ENCODE data around the gene FLT1. TPM values are rescaled to one million over a fixed set of nuclear protein-coding genes. Genes with fewer than 3 reads are reported as not detected.

FLT1 gene
- total RNA-seq, 1 donor from 2014 or later, result 0.60 TPM

- TF ChIP-seq CTCF (IDR thresholded peaks at IDR 0.05), result no peak
- Mint-ChIP-seq H3K9me3 (ENCODE audit: low read depth) (no peaks in the 10 kb centered on the region), H3K36me3 (ENCODE audit: low read depth) (no peaks in the 10 kb centered on the region), H3K27ac (ENCODE audit: unreplicated experiment) (peak overlapping the region; percentile 88), H3K4me3 (ENCODE audit: unreplicated experiment) (peak overlapping the region; percentile 28), H3K4me1 (ENCODE audit: low read depth) (peaks cover 36% of the 10 kb centered on the region), H3K27me3 (ENCODE audit: low read depth) (no peaks in the 10 kb centered on the region)
- no peak for DNase-seq (ENCODE audit: low spot score)
These were observed 139.0 kb downstream of the FLT1 start for GRCh38 chr13:28355822-28356371.

- no peak for DNase-seq (ENCODE audit: low spot score)
- TF ChIP-seq CTCF (IDR thresholded peaks at IDR 0.05), result no peak
- Mint-ChIP-seq H3K27me3 (ENCODE audit: low read depth) (no peaks in the 10 kb centered on the region), H3K36me3 (ENCODE audit: low read depth) (no peaks in the 10 kb centered on the region), H3K27ac (ENCODE audit: unreplicated experiment) (peak overlapping the region; percentile 88), H3K4me3 (ENCODE audit: unreplicated experiment) (no peak overlapping the region), H3K9me3 (ENCODE audit: low read depth) (no peaks in the 10 kb centered on the region), H3K4me1 (ENCODE audit: low read depth) (peaks cover 36% of the 10 kb centered on the region)
These were observed 139.7 kb downstream of the FLT1 start for GRCh38 chr13:28355046-28355821.

GRCh38 chr13:28353679-28354078 is 141.2 kb downstream of the FLT1 start:
- TF ChIP-seq CTCF (IDR thresholded peaks at IDR 0.05), result no peak
- no peak overlapping the region for H3K27ac Mint-ChIP-seq (ENCODE audit: unreplicated experiment)
- no peaks in the 10 kb centered on the region for H3K9me3 Mint-ChIP-seq (ENCODE audit: low read depth)
- no peak overlapping the region for H3K4me3 Mint-ChIP-seq (ENCODE audit: unreplicated experiment)
- no peaks in the 10 kb centered on the region for H3K27me3 Mint-ChIP-seq (ENCODE audit: low read depth)
- DNase-seq (ENCODE audit: low spot score), result no peak
- H3K4me1 Mint-ChIP-seq (ENCODE audit: low read depth), result peaks cover 36% of the 10 kb centered on the region
- no peaks in the 10 kb centered on the region for H3K36me3 Mint-ChIP-seq (ENCODE audit: low read depth)

GRCh38 chr13:28349907-28350654 is 144.8 kb downstream of the FLT1 start:
- DNase-seq (ENCODE audit: low spot score), result no peak
- Mint-ChIP-seq H3K4me1 (ENCODE audit: low read depth) (peaks cover 17% of the 10 kb centered on the region), H3K4me3 (ENCODE audit: unreplicated experiment) (no peak overlapping the region), H3K27ac (ENCODE audit: unreplicated experiment) (no peak overlapping the region), H3K36me3 (ENCODE audit: low read depth) (no peaks in the 10 kb centered on the region), H3K27me3 (ENCODE audit: low read depth) (no peaks in the 10 kb centered on the region), H3K9me3 (ENCODE audit: low read depth) (no peaks in the 10 kb centered on the region)
- no peak for TF ChIP-seq CTCF (IDR thresholded peaks at IDR 0.05)

GRCh38 chr13:28349371-28349770 is 145.6 kb downstream of the FLT1 start:
- H3K27ac Mint-ChIP-seq (ENCODE audit: unreplicated experiment), result no peak overlapping the region
- TF ChIP-seq CTCF (IDR thresholded peaks at IDR 0.05), result no peak
- no peak overlapping the region for H3K4me3 Mint-ChIP-seq (ENCODE audit: unreplicated experiment)
- H3K9me3 Mint-ChIP-seq (ENCODE audit: low read depth), result no peaks in the 10 kb centered on the region
- peaks cover 19% of the 10 kb centered on the region for H3K4me1 Mint-ChIP-seq (ENCODE audit: low read depth)
- no peaks in the 10 kb centered on the region for H3K27me3 Mint-ChIP-seq (ENCODE audit: low read depth)
- no peaks in the 10 kb centered on the region for H3K36me3 Mint-ChIP-seq (ENCODE audit: low read depth)
- no peak for DNase-seq (ENCODE audit: low spot score)

Measured in chondrocyte (in vitro differentiated cells).